Forelimb muscle (tissue), 1 donor: ENCODE results near the gene HARS1. TPM values are rescaled to one million over a fixed set of nuclear protein-coding genes. Genes with fewer than 3 reads are reported as not detected.
"Not testable (repeated sequence)": the region's sequence is repeated elsewhere in the genome, so short reads cannot be mapped to it uniquely, and the experiment has no call there.

Source experiments
- DNase-seq: peaks from one replicate; pipeline ENCODE4 v3.0.0-alpha.2; 2013; ENCODE audit warnings: low read depth
- polyA plus RNA-seq: library from polyadenylated mRNA; unstranded; fragments of 120-200 nt; gene quantifications from one replicate; pipeline ENCODE4 v1.2.1, GENCODE V29; 2013; ENCODE audit not compliant: insufficient read length

HARS1 gene
- polyA plus RNA-seq, 1 donor, result 58.2 TPM

DNA sequence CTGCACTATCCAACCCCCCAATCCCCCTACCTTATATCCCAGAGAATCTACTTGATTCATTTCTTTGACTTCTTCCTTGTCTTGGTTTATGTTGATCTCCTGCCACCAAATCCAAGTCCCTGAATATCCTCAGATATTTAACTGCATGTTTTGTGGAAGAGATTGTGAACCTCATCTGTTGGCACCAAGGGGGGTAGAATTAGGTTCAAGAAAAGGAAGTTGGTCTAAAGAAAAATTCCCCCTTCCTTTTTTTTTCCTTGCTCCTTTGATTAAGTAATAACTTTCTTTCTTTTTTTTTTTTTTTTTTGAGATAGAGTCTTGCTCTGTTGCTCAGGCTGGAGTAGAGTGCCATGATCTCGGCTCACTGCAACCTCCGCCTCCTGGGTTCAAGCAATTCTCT, 57.7 kb downstream of the HARS1 start:
- no peak for DNase-seq

- DNase-seq, result no peak
Observed at GRCh38 chr5:140633021-140633471, 58.1 kb downstream of the HARS1 start, which contains the start of gene CD14. Gene CD14 (minus strand): TSS chr5:140633175. CDS start chr5:140633071, 104 bp downstream.

DNA sequence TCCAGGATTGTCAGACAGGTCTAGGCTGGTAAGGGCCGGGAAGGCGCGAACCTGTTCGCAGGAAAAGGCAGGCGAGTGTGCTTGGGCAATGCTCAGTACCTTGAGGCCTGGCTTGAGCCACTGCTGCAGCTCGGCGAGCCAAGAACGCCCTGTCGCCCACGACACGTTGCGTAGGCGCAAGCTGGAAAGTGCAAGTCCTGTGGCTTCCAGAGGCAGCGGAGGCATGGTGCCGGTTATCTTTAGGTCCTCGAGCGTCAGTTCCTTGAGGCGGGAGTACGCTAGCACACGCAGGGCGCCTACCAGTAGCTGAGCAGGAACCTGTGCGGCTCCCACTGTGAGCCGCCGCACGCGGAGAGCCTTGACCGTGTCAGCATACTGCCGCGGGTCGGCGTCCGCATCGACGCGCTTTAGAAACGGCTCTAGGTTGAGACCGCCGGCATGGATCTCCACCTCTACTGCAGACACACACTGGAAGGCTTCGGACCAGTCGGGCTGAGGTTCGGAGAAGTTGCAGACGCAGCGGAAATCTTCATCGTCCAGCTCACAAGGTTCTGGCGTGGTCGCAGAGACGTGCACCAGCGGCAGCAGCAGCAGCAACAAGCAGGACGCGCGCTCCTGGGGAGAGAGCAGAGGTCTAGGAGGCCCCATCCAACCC, 58.7 kb downstream of the HARS1 start:
- no peak for DNase-seq

- no peak for DNase-seq
Observed at GRCh38 chr5:140631831-140632365, 59.3 kb downstream of the HARS1 start.

GRCh38 chr5:140631036-140631417, 60.1 kb downstream of the HARS1 start:
- DNase-seq, result no peak

- DNase-seq, result no peak
Observed at GRCh38 chr5:140630292-140631035, 60.7 kb downstream of the HARS1 start.

DNA sequence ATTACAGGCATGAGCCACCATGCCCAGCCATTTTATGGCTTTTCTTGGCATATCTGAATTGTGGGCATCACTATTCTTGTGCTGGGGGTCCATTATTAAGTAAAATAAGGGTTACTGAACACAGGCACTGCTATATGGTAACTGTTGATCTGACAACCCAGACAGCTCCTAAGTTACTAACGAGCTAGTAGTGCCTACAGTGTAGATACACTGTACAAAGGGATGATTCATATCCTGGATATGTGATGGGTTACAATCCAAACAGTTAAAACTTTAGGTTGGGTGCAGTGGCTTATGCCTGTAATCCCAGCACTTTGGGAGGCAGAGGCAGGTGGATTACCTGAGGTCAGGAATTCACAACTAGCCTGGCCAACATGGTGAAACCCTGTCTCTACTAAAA, 62.5 kb downstream of the HARS1 start:
- DNase-seq, result no peak

DNA sequence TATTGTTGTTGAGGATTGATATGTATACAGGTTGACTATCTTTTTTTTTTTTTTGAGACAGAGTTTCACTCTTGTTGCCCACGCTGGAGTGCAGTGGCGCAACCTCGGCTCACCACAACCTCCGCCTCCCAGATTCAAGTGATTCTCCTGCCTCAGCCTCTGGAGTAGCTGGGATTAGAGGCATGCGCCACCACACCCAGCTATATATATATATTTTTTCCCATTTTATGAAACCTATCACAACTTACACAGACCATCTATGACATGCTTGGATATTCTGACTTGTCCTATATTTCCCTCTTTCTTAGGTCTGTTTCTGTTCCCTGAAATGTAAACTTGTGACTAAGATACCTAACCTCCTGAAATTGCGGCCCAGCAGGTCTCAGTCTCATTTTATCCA, 63.2 kb downstream of the HARS1 start:
- DNase-seq, result no peak

DNA sequence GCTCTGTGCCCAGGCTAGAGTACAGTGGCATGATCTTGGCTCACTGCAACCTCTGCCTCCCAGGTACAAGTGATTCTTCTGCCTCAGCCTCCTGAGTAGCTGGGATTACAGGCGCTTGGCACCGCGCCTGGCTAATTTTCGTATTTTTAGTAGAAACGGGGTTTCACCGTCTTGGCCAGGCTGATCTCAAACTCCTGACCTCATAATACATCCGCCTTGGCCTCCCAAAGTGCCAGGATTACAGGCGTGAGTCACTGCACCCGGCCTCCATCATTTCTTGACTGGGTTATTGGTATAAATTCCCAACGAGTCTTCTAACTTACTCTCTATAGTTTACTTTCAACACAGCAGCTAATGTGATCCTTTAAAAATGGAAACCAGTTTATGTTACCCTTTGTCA, 66.3 kb downstream of the HARS1 start:
- not testable (repeated sequence) for DNase-seq

Other genes with a start within 250 kb of the HARS1 start
- gene EIF4EBP3, start 143.7 kb downstream of the HARS1 start, polyA plus RNA-seq, result 8.8 TPM
- gene SRA1, start 133.9 kb downstream of the HARS1 start, polyA plus RNA-seq, result 23.6 TPM
- gene APBB3, start 126.8 kb downstream of the HARS1 start, polyA plus RNA-seq, result 25.4 TPM
- 52.8 TPM for gene SLC35A4, start 126.5 kb downstream of the HARS1 start, polyA plus RNA-seq
- 18.3 TPM for gene CD14, start 58.2 kb downstream of the HARS1 start, polyA plus RNA-seq
- gene TMCO6, start 51.9 kb downstream of the HARS1 start, polyA plus RNA-seq, result 8.3 TPM
- gene NDUFA2, start 43.7 kb downstream of the HARS1 start, polyA plus RNA-seq, result 58.2 TPM
- 95.3 TPM for gene IK, start 43.5 kb downstream of the HARS1 start, polyA plus RNA-seq
- gene WDR55, start 26.5 kb downstream of the HARS1 start, polyA plus RNA-seq, result 14.9 TPM
- gene DND1, start 17.8 kb downstream of the HARS1 start, polyA plus RNA-seq, result not detected
- gene HARS2, start 85 bp upstream of the HARS1 start, polyA plus RNA-seq, result 26.6 TPM
- gene ZMAT2, start 9.1 kb upstream of the HARS1 start, polyA plus RNA-seq, result 73.2 TPM
- 0.10 TPM for gene PCDHA1, start 94.8 kb upstream of the HARS1 start, polyA plus RNA-seq
- gene PCDHA2, start 103.5 kb upstream of the HARS1 start, polyA plus RNA-seq, result 0.09 TPM
- gene PCDHA3, start 109.7 kb upstream of the HARS1 start, polyA plus RNA-seq, result 0.14 TPM
- gene PCDHA4, start 115.7 kb upstream of the HARS1 start, polyA plus RNA-seq, result 0.14 TPM
- gene PCDHA5, start 130.2 kb upstream of the HARS1 start, polyA plus RNA-seq, result 0.08 TPM
- gene PCDHA6, start 136.6 kb upstream of the HARS1 start, polyA plus RNA-seq, result 0.06 TPM
- 0.06 TPM for gene PCDHA7, start 142.9 kb upstream of the HARS1 start, polyA plus RNA-seq
- gene PCDHA8, start 149.8 kb upstream of the HARS1 start, polyA plus RNA-seq, result 0.03 TPM
- not detected for gene PCDHA9, start 157.0 kb upstream of the HARS1 start, polyA plus RNA-seq
- 0.05 TPM for gene PCDHA10, start 164.5 kb upstream of the HARS1 start, polyA plus RNA-seq
- gene PCDHA11, start 177.6 kb upstream of the HARS1 start, polyA plus RNA-seq, result not detected
- gene PCDHA12, start 183.9 kb upstream of the HARS1 start, polyA plus RNA-seq, result not detected
- gene PCDHA13, start 190.8 kb upstream of the HARS1 start, polyA plus RNA-seq, result 0.08 TPM
- 0.04 TPM for gene PCDHAC1, start 234.9 kb upstream of the HARS1 start, polyA plus RNA-seq